GM12891 (cell line): ENCODE data around the gene HMGXB3. TPM values are rescaled to one million over a fixed set of nuclear protein-coding genes. Genes with fewer than 3 reads are reported as not detected.
A peak's percentile ranks its signal among the peaks of the same experiment; 100 is the strongest.

Experiments
- DNase-seq: peaks from one replicate; pipeline ENCODE4 v3.0.0; 2011; ENCODE audit warnings: low spot score; ENCODE audit not compliant: insufficient read length
- FAIRE-seq: peaks from 2 replicates; lab custom pipeline; 2011; peaks lifted over from hg19 to GRCh38; lab: Jason Lieb, UNC
- PAX5 ChIP-seq: IDR thresholded peaks from 2 replicates; pipeline ENCODE4 v1.6.1; 2011; ENCODE audit warnings: low read length, moderate library complexity, mild to moderate bottlenecking; ENCODE audit not compliant: insufficient read depth, severe bottlenecking
- POLR2A ChIP-seq: IDR thresholded peaks from 2 replicates; pipeline ENCODE4 v1.6.1; 2011; ENCODE audit warnings: low read depth, low read length, control low read depth
- POLR2AphosphoS5 ChIP-seq: IDR thresholded peaks from 2 replicates; pipeline ENCODE4 v1.6.1; 2011; ENCODE audit warnings: low read depth, low read length, control low read depth
- POU2F2 ChIP-seq: IDR thresholded peaks from 2 replicates; pipeline ENCODE4 v1.6.1; 2011; ENCODE audit warnings: low read depth, mild to moderate bottlenecking, control low read depth, low read length, moderate library complexity
- SPI1 ChIP-seq: IDR thresholded peaks from 2 replicates; pipeline ENCODE4 v1.6.1; 2011; ENCODE audit warnings: low read depth, low read length, control low read depth
- TAF1 ChIP-seq: IDR thresholded peaks from 2 replicates; pipeline ENCODE4 v1.6.1; 2011; ENCODE audit warnings: low read depth, low read length, control low read depth
- polyA plus RNA-seq: library from polyadenylated mRNA; unstranded; fragments of >200 nt; gene quantifications from one replicate; pipeline ENCODE4 v1.2.1, GENCODE V29; 2012; ENCODE audit warnings: low read depth, missing spikeins, inconsistent platforms; ENCODE audit not compliant: missing spikeins

The HMGXB3 gene, protein sequence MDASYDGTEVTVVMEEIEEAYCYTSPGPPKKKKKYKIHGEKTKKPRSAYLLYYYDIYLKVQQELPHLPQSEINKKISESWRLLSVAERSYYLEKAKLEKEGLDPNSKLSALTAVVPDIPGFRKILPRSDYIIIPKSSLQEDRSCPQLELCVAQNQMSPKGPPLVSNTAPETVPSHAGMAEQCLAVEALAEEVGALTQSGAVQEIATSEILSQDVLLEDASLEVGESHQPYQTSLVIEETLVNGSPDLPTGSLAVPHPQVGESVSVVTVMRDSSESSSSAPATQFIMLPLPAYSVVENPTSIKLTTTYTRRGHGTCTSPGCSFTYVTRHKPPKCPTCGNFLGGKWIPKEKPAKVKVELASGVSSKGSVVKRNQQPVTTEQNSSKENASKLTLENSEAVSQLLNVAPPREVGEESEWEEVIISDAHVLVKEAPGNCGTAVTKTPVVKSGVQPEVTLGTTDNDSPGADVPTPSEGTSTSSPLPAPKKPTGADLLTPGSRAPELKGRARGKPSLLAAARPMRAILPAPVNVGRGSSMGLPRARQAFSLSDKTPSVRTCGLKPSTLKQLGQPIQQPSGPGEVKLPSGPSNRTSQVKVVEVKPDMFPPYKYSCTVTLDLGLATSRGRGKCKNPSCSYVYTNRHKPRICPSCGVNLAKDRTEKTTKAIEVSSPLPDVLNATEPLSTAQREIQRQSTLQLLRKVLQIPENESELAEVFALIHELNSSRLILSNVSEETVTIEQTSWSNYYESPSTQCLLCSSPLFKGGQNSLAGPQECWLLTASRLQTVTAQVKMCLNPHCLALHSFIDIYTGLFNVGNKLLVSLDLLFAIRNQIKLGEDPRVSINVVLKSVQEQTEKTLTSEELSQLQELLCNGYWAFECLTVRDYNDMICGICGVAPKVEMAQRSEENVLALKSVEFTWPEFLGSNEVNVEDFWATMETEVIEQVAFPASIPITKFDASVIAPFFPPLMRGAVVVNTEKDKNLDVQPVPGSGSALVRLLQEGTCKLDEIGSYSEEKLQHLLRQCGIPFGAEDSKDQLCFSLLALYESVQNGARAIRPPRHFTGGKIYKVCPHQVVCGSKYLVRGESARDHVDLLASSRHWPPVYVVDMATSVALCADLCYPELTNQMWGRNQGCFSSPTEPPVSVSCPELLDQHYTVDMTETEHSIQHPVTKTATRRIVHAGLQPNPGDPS (N-terminal part only)
- 19.3 TPM for polyA plus RNA-seq

DNA sequence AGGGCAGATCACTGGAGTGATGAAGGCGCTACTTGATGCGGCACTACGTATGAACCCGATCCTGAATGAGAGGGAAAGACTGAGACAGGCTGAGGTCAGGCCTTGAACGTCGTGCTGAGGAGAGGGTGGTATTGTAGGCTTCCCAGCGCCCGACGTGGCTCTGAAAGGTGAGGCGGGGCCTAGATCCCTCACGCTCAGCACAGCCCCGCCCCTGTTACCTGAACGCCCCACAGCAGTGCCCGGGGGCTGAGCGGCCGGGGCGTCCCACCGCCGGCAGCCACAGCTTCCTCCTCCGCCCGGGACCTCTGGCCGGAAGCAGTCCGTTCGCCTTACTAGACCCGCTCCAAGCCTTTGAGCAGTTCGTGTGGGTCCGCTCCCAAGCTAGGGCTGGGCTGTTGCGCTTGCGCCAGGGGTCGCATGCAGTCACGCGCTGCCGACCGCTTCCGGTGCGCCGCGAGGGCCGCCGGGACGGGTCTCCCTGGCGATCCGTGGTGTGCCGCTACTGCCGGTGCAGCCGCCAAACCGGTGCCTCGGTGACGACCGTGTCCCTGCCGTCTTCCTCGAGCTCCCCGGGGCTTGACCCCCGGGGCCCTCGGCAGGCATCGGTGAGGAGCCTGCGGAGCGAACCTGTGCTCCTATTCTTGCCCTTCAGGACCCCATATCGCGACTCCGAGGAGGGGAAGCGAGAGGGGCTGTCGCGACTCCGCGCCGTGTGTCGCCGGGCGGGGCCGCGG, at the start of gene HMGXB3, which contains the start of gene TIGD6:
Gene HMGXB3, plus strand, starts transcription at position 484 of the 734 bp plus-strand sequence. CDS start 4,114 bp downstream, outside the sequence.
Gene TIGD6, minus strand, starts transcription at position 399 of the 734 bp plus-strand sequence. CDS start 4,306 bp downstream, outside the sequence.
- DNase-seq, result peak; percentile 90
- TF ChIP-seq TAF1, result peak; percentile 55; the same call in 1 of the 2 replicates
- peak; percentile 92 for TF ChIP-seq POLR2A
- TF ChIP-seq POLR2AphosphoS5, result peak; percentile 95
- TF ChIP-seq POU2F2, result peak; percentile 16; the same call in 1 of the 2 replicates
- TF ChIP-seq PAX5, result peak; percentile 19
- TF ChIP-seq SPI1, result no peak
- peak; percentile 97 for FAIRE-seq

DNA sequence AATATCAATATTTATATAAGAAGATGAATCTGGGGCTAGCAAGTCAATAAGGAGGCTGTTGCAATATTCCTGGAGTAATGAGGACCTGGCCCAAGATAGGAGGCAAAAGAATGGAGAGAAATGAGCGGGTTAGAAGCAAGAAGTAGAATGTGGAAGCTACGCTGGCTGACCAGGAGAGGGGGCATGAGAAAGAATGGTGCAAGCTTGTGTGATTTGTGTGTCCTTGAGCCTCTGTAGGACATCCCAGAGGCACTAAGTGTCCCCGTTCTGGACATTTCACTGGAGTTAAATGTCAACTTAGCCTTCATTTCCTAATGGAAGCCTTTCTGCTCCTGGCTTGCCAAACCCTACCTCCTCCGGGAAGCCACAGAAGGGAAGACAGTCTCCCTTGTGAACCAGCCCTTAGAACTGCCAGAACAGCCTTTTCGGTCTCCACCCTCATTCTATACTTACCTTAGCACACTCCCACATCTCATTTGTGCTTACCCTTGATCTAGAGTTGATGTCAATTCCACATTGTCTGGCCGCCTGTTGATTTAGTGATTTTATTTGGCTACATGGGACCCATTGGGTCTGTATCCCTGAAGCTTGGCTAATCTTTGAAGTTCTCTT, 49.3 kb upstream of the HMGXB3 start:
- DNase-seq, result no peak
- no peak for FAIRE-seq
- TF ChIP-seq POLR2A (no peak), SPI1 (no peak), POLR2AphosphoS5 (no peak), PAX5 (no peak), POU2F2 (no peak), TAF1 (no peak)

DNA sequence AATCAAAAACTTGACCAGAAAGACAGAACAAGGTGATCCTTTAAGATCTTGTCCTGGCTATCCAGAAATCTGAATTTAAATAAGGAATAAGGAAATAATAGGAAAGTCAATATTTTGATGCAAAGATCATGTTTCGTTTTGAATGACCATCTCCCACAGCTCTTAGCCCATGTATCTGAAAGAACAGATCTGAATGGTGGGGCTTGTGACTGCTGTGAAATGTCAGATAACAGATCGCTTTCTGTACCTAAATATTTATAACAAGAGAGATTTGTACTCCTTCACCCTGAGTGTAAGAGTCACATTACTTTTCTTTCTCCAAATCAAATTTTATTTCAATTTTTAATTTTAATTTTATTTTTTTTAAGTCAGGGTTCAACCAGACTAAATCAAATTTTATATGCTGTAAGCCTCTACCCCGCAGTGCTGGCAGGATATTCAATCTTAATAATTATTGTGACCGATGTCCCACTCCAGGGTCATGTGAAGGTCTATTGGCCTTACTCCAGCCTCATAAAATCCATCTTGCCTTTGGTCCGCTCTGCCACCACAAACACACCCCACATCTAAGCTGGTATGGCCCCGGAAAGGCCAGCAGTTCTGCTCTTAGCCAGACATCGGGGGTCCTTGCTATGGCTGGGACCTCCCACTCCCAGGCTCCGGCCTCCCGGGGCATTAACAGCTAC, 47.0 kb upstream of the HMGXB3 start:
- TF ChIP-seq POU2F2, result no peak
- TF ChIP-seq POLR2AphosphoS5, result no peak
- TF ChIP-seq TAF1, result no peak
- TF ChIP-seq PAX5, result no peak
- no peak for TF ChIP-seq POLR2A
- TF ChIP-seq SPI1, result no peak
- no peak for DNase-seq
- no peak for FAIRE-seq

DNA sequence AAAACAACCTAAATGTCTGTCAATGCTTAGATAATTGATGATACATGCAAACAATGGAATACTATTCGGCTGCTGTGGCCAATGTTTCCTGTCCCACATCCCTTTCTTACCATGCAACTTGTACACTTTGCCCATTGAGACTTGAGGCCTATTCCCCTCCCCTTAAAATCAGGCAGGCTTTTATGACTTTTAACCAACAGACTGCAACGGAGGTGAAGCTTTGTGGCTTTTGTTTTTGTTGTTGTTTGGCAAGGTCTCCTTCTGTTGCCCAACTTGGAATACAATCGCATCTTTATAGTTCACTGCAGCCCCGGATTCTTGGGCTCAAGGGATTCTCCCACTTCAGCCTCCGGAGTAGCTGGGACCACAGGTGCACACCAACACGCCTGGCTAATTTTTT, 45.7 kb upstream of the HMGXB3 start:
- no peak for FAIRE-seq
- TF ChIP-seq SPI1 (no peak), TAF1 (no peak), POLR2A (no peak), PAX5 (no peak), POLR2AphosphoS5 (no peak)
- no peak for DNase-seq

DNA sequence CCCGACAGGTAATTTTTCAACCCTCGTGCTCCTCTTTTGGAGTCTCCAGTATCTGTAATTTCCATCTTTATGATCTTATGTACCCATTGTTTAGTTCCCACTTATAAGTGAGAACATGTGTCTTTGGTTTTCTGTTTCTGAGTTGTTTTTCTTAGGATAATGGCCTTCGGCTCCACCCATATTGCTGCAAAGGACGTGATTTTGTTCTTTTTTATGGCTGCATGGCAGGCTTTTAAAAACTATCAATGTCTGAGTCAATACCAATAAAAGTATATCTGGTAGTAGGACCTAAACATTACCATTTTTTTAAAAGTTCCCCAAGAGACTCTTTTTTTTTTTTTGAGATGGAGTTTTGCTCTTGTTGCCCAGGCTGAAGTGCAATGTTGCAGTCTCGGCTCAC, 43.9 kb upstream of the HMGXB3 start:
- no peak for TF ChIP-seq PAX5
- no peak for TF ChIP-seq TAF1
- FAIRE-seq (no peak), DNase-seq (no peak)

DNA sequence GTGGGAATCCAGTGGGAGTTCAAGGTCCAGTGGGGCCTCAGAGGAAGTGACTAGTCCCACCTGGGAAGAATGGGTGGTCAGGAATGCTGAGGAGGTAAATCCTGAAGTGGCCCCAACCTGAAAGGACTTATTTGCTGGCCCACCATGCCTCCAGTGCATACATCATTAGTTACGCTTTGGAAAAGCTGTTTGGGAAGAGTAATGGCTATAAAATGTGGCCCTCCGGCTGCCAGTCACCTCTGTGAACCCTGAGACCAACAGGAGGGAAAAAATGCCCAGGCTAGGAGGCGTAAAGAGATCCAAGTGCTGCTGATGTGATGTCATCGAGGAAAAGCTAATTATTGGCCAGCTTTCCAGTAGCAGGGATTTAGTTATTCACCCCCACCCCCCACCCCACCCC, 42.7 kb upstream of the HMGXB3 start:
- FAIRE-seq, result no peak
- TF ChIP-seq POLR2A, result no peak
- no peak for TF ChIP-seq POLR2AphosphoS5
- no peak for TF ChIP-seq POU2F2
- no peak for DNase-seq

DNA sequence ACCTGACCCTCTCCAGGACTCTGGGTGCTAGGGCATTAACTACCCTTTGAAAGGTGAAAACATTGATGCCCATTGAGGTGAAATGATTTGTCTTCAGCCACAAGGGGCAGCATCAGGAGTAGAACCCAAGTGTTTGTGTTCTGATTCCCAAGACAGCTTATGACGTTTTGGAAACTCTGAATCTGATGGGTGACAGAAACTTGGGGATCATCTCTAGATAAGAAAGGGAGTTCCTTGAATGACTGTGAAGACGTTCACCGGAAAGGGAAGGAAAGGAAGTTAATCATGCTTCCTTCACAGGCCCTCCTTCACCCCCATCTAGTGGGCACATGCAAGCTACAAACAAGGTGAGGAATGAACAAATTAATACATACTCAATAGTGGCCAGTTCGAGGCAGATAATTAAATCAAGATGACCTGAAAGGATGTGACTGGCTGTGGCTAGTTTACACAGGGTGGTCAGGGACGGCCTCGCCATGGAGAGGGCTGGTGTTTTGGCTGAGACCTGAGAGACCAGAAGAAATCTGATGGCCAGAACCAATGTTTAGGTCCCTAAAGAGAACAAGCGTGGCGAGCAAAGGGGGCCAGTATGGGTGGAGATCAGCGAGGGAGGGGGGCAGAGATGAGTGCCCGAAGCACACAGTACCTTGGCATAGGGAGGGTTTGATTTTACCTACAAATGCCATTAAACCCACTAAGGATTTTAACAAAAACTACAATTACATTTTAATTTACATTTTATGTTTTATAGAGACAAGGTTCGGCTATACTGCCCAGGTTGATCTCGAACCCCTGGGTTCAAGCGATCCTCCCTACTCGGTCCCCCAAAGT, 40.9 kb upstream of the HMGXB3 start:
- FAIRE-seq (peak; percentile 78), DNase-seq (peak; percentile 35)
- TF ChIP-seq POLR2A, result no peak
